GM19452 (cell line): Measurements from ENCODE around the gene VPS26B.
"Not testable (repeated sequence)": the region's sequence is repeated elsewhere in the genome, so short reads cannot be mapped to it uniquely, and the experiment has no call there.

Source experiments
- ATAC-seq: cut with Tn5 transposase; IDR thresholded peaks from one replicate; pipeline ENCODE4 v1.9.1; 2021; ENCODE audit not compliant: unreplicated experiment

The VPS26B gene

DNA sequence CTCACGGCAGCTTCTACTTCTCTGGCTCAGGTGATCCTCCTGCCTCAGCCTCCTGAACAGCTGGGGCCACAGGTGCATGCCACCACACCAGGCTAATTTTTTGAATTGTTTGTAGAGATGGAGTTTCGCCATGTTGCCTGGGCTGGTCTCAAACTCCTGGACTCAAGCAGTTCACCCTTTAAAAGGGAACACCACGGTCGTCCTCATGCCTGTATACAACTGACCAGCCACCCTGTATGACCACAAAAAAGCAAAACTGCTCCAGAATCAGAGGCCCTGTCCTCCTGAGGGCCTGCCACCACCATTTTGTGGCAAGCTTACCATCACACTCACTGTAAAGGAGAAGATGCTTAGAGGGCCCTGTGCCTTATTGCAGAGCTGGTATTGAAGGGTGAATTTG, 53.9 kb downstream of the VPS26B start:
- ATAC-seq: no peak

DNA sequence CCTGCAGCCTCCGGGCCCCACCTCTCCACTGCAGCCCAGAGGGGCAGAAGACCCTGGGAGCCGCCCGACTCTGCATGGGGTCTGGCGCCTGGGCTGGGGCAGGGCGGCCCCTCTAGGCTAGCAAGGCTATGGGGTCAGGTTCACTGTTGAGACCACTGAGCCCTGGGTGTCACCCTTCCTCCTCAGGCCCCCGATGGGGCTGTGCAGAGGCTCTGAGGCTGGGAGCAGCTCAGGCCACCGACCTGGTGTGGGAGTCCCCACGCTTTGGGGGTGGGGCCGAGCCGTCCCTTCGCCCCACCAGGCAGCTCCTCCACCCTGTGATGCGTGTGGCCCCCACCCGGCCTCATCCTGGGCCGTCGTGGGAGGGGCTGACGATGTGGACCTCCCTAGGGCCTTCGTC, 57.2 kb downstream of the VPS26B start:
- not testable (repeated sequence) for ATAC-seq

DNA sequence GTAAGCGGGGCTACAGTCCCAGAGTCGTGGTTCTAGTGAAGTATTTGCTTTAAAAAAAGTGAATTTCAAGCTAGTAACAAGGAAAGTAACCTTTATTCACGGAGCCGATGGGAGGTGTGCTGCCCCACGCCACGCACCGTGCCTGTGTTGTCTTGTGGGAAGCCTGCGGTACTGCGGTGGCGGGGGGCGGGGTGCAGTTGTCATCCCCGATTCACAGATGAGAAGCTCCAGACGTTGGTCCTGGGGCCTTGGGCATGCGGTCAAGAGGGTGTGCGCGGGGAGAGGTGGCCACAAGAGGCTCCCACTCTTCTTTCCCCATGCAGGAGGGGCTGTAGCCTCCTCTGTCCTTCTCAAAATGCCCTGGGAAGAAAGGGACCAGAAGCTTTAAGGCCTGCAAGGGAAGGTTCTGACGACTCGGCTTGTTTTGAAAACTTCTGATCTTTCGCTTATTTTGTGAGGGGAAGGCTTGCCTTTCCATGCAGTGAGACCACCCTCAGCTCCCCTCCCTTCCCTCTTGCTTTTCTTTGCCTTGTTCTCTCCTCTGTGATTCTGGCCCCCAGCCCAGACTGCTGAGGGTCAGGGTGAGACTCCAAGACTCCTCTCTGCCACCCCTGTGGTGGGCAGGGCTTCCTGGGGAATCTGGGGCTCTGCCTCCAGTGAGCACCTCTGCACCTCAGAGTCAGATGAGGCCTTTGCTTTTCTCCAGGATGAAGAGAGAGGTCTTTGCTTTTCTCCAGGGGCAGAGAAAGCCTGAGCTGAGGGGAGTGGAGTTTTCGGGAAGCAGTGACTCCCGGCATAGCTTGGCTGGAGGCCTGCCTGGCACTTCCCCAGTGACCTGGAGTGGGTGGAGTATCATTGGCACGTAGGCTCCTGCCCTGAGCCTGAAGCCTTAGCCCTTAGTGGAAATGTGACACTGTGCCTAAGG, 57.9 kb downstream of the VPS26B start:
- ATAC-seq: no peak

DNA sequence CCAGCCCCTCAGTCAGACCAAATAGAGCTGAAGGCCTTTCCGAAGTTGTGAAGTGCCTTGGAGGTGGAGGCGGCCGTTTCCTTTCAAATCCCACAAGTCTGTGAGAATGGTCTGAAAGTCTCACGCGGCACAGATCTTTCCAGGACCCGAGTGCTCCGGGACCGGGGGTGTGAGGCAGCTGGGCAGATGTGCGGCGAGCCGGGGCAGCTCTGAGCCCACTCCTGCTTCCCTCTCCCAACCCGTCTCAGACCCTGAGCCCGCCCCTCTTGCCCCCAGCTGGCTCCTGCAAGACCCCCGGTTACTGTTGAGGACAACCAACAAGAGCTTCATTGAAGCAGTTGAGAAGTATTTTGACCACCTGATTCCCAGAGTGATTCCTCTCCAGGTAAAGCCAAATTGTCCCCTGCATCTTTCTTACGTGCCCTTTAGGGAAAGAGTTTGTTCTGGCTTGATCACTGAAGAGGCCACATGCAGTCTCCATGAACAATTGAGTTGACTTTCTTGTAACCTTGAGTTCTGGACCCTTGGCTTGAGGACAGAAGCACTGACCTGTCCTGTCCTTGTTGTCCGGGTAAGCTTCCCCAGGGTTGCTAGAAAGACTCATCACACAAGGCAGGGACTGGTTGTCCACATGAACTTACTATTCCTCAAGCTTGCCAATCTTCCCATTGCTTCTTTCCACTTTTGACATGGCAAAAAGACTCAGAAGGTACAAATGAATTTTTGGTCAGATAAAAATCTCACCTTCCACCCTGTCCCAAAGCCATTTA, 59.2 kb downstream of the VPS26B start:
- no peak for ATAC-seq

DNA sequence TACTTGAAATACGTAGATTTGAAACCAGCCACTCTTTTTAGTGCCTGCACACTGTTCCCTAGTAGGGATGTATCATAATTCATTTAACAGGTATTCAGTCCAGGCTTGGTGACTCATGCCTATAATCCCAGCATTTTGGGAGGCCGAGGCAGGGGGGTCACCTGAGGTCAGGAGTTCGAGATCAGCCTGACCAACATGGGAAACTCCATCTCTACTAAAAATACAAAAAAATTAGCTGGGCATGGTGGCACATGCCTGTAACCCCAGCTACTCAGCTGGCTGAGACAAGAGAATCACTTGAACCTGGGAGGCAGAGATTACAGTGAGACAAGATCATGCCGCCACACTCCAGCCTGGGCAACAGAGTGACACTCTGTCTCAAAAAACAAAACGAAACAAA, 59.9 kb downstream of the VPS26B start:
- ATAC-seq: not testable (repeated sequence)

DNA sequence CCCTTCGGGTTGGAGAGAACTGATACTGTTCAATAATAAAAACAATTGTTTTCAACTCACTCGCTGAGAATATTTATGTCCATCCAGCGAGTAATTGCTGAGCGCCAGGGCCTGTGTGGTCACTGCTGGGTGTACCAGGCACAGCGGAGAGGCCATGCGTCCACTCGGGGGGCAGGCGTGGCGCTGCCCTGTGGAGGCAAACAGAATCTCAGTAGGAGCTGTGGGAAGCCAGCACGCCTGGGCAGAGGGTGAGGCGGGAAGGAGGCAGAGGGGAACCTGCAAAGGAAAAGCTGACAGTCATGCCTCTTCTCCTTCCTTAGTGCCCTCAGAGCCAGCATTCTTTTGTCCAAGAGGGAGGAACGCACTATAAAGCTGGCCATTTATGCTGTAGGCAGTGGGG, 63.1 kb downstream of the VPS26B start:
- no peak for ATAC-seq

DNA sequence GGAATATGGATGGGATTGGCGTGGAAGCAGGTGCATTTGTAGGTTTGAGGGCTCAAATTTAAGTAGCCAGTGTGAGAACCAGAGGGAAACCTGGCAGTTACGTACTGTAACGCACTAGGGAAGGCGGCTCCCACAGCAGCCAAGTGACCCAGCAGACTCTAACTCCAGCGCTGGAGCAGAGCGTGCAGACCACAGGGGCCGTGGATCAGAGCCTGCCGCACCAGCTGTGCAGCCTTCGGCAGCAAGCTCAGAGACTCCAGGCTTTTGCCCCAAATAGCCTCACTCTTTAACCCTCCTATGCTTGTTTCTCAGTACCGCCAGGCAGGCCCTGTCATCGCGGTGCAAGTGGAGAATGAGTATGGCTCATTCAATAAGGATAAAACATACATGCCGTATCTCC, 64.0 kb downstream of the VPS26B start:
- ATAC-seq: no peak

DNA sequence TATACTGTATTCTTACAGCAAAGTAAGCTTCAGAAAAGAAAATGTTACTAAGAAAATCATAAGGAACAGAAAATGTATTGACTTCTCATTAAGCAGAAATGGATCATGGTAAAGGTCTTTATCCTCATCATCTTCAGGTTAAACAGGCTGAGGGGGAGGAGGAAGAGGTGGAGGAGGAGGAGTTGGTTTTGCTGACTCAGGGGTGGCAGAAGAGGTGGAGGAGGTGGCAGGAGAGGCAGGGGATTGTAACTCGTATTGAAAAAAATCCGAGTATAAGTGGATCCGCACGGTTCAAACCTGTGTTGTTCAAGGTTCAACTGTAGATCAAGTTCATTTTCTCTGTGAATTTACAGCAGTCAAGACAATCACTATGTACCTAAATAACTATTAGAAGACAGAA, 64.7 kb downstream of the VPS26B start:
- no peak for ATAC-seq

DNA sequence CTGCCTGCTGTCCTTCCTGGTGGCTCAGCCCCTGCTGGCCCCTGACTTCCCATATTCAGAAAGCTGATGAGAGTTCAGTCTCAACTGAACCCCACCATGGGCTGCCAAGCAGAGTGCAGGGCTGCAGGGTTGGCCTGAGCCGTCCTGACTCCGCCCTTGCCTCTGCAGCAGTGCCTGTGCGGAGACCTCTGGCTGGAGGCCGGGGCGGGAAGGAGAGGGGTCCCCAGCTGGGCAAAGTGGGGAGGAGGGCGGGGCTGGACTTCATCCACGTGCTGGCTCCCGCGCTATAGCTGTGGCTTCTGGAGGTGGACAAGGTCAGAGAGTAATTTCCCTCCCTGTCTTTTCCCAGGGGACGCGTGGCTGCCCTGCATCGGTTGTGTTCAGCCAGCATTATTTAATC, 65.3 kb downstream of the VPS26B start:
- no peak for ATAC-seq

DNA sequence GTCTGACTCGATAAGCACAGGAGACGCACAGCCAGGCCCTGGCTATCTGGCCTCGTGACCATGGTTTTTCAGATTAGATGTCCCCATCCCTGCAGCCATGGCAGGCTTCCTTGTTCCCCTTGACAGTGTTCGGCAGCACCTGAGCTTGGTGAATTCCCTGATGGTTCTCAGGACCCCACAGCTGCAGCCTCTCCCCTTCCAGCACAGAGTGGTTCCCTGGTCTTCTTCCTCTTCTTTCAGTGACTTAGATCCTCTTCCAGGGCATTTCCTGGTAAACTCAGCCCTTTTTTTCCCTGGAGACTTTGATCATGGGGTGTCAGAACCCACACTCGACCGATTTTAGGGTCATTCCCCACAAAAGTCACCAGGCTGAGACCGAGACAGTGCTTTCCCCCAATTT, 66.2 kb downstream of the VPS26B start:
- ATAC-seq: no peak

DNA sequence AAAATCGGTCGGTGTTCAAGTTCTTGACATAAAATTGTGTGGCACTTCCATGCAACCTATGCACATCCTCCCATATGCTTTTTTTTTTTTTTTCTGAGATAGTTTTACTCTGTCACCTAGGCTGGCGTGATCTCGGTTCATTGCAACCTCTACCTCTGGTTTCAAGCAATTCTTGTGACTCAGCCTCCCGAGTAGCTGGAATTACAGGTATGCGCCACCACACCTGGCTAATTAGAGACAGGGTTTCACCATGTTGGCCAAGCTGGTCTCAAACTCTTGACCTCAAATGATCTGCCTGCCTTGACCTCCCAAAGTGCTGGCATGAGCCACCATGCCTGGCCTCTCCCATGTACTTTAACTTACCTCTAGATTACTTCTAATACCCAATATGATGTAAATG, 66.7 kb downstream of the VPS26B start:
- no peak for ATAC-seq

DNA sequence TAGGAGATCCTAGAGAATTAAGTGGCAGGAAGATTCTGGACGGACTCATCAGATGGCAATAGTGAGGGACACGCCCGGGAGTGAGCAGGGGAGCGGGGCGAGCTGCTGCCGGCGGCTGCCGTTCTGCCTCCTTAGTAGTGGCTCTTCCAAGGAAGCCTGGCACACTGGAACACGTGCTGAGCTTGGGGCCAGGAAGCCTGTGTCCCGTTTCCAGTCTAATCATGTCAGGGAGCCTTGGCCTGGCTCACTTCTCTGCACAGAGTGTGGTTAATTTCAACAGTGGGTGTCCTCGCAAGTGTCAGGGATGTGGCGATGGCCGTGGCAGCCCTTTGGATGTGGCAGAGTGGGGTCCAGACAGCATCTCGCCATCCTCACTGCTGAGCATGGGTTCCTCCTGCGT, 68.2 kb downstream of the VPS26B start:
- no peak for ATAC-seq

DNA sequence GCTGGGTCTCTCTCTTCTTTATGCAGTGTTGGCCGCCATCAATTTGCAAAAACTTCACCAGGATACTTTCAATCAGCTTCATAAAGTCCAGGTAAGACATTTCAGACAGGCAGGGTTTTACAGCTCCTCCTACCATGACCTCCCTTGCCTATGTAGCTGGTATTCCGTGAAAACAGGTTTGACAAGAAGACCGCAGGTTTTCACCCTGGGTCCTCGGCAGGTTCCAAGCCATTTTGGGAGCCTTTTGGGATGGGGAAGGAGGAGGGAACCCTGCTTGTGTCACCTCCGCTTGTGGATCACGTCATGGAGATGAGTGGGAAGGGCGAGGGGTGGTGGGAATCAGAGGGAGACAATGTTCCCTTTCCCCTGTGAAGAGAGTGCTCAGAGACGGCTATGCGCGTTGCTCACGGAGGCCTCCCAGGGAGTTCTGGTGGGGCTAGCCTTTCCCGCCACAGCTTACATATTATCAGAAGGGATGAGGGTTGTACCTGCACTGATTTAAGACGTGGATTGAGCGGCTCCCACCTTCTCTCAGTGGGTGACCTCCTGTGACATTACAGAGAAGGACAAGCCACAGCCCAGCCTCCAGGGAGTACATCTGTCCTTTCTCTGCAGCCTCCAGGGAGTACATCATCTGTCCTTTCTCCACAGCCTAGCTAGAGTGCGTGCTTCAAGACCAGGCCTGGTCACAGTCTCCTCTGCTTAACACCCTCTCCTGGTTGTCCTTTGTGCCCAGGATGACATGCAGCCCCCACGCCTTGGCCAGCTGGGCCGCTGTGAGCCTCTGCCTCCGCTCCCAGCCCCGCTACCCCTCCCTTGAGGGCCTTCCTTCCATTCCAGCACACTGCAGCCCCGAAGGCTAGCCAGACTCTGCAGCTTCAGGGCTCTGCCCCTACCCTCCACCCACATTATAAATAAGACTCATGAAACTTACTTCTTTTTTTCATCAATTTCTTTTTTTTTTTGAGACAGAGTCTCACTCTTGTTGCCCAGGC, 68.9 kb downstream of the VPS26B start:
- no peak for ATAC-seq

DNA sequence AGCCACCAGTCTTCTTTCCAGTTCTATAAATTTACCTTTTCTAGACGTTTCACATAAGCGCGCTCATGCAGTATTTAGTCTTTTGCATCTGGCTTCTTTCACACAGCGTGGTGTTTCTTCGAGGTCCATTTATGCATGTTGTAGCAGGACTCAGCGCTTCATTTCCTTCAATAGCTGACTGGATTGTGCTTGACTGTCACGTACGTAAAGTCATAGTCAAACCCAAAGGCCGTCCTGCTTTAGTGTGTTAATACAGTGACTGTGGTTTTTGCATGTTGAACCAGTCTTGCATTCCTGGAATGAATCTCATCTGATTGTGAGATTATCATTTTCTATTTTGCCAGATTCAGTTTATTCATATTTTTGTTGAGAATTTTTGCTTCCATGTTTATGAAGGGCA, 70.2 kb downstream of the VPS26B start:
- ATAC-seq: no peak
